GM19193 (cell line): ENCODE measurements around the gene UGDH.

ENCODE experiments used
- POLR2A ChIP-seq: IDR thresholded peaks from 4 replicates; pipeline ENCODE4 v1.6.1; 2011; ENCODE audit not compliant: insufficient read depth, insufficient read length; ENCODE audit errors: extremely low read depth

UGDH gene

GRCh38 chr4:39451423-39452023 is 75.7 kb downstream of the UGDH start:
- TF ChIP-seq POLR2A = peak; percentile 33

GRCh38 chr4:39450618-39451017 is 76.6 kb downstream of the UGDH start:
- no peak for TF ChIP-seq POLR2A
